Measurements from ENCODE around the gene BPIFB3. TPM values are rescaled to one million over a fixed set of nuclear protein-coding genes. Genes with fewer than 3 reads are reported as not detected.

Gene BPIFB3
- total RNA-seq, 1 donor from 2014 or later = not detected

DNA sequence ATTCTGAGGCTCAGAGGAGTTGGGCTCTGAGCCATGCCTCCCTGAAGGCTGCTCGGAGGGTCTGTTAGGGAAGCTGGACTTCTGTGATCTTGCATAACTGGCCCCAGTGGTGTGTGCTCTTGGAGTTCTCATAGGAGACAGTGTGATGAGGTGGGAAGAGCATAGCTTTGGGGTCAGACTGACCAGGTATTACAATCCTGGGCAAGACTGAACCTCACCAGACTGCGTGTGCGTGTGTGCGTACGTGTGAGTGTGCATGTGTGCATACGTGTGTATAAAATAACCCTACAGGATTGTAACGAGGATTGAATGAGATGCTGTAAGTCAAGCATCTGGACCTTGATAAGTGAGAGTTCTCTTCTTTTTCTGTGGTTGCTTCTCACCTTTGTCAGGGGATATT is 36.2 kb upstream of the BPIFB3 start:
- no peak for DNase-seq (ENCODE audit: low spot score)
- H3K4me3 Mint-ChIP-seq (ENCODE audit: unreplicated experiment) = no peak overlapping the region

DNA sequence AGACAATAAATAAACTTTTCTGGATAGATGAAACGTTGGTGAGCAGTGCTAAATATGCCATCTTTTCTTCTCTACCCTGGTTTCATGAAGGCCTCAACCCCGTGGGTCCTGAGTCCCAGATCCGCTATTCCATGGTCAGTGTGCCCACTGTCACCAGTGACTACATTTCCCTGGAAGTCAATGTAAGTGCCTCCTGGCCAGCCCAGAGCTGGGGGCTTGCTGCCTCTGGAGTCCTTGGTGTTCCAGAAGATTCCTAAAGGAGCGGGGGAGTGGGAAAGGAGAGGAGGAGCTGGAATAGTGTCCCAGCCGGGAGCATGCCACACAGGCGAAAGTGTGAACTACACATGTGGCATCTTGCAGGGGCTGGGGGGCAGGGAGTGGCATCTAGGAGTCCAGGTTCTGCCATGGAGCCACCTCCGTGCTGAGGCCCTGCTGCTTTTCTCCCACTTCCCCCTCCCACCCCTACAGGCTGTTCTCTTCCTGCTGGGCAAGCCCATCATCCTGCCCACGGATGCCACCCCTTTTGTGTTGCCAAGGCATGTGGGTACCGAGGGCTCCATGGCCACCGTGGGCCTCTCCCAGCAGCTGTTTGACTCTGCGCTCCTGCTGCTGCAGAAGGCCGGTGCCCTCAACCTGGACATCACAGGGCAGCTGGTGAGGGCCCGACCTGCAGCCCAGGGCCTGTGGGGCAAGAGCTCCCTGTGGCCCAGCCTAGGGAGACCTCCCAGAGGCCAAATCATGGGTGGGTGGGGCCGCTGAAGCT is 35.4 kb upstream of the BPIFB3 start:
- Mint-ChIP-seq H3K4me1 (ENCODE audit: unreplicated experiment) (no peaks in the 10 kb centered on the region), H3K9me3 (ENCODE audit: unreplicated experiment) (no peaks in the 10 kb centered on the region), H3K27ac (ENCODE audit: unreplicated experiment) (no peak overlapping the region), H3K4me3 (ENCODE audit: unreplicated experiment) (no peak overlapping the region), H3K36me3 (ENCODE audit: low read depth, unreplicated experiment) (no peaks in the 10 kb centered on the region), H3K27me3 (ENCODE audit: unreplicated experiment) (peaks cover 5% of the 10 kb centered on the region)
- TF ChIP-seq, protein P1, sequence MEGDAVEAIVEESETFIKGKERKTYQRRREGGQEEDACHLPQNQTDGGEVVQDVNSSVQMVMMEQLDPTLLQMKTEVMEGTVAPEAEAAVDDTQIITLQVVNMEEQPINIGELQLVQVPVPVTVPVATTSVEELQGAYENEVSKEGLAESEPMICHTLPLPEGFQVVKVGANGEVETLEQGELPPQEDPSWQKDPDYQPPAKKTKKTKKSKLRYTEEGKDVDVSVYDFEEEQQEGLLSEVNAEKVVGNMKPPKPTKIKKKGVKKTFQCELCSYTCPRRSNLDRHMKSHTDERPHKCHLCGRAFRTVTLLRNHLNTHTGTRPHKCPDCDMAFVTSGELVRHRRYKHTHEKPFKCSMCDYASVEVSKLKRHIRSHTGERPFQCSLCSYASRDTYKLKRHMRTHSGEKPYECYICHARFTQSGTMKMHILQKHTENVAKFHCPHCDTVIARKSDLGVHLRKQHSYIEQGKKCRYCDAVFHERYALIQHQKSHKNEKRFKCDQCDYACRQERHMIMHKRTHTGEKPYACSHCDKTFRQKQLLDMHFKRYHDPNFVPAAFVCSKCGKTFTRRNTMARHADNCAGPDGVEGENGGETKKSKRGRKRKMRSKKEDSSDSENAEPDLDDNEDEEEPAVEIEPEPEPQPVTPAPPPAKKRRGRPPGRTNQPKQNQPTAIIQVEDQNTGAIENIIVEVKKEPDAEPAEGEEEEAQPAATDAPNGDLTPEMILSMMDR (IDR thresholded peaks at IDR 0.05; ENCODE audit: unreplicated experiment) = no peak
- DNase-seq (ENCODE audit: low spot score) = no peak

More for the DNA sequence above, 36.2 kb upstream of the BPIFB3 start:
- Mint-ChIP-seq H3K36me3 (ENCODE audit: low read depth, unreplicated experiment) (no peaks in the 10 kb centered on the region), H3K27ac (ENCODE audit: unreplicated experiment) (no peak overlapping the region), H3K4me1 (ENCODE audit: unreplicated experiment) (no peaks in the 10 kb centered on the region), H3K27me3 (ENCODE audit: unreplicated experiment) (peaks cover 5% of the 10 kb centered on the region), H3K9me3 (ENCODE audit: unreplicated experiment) (no peaks in the 10 kb centered on the region)
- TF ChIP-seq, protein P1 (IDR thresholded peaks at IDR 0.05; ENCODE audit: unreplicated experiment) = no peak

GRCh38 chr20:33019465-33020277 is 34.0 kb upstream of the BPIFB3 start:
- no peak for DNase-seq (ENCODE audit: low spot score)
- H3K27me3 Mint-ChIP-seq (ENCODE audit: unreplicated experiment) = peaks cover 5% of the 10 kb centered on the region
- TF ChIP-seq, protein P1 (IDR thresholded peaks at IDR 0.05; ENCODE audit: unreplicated experiment) = no peak
- H3K4me1 Mint-ChIP-seq (ENCODE audit: unreplicated experiment) = no peaks in the 10 kb centered on the region
- no peaks in the 10 kb centered on the region for H3K36me3 Mint-ChIP-seq (ENCODE audit: low read depth, unreplicated experiment)
- no peak overlapping the region for H3K4me3 Mint-ChIP-seq (ENCODE audit: unreplicated experiment)
- no peak overlapping the region for H3K27ac Mint-ChIP-seq (ENCODE audit: unreplicated experiment)
- no peaks in the 10 kb centered on the region for H3K9me3 Mint-ChIP-seq (ENCODE audit: unreplicated experiment)

GRCh38 chr20:33020278-33021161 is 33.2 kb upstream of the BPIFB3 start:
- TF ChIP-seq, protein P1 (IDR thresholded peaks at IDR 0.05; ENCODE audit: unreplicated experiment) = no peak
- no peaks in the 10 kb centered on the region for H3K9me3 Mint-ChIP-seq (ENCODE audit: unreplicated experiment)
- H3K27ac Mint-ChIP-seq (ENCODE audit: unreplicated experiment) = no peak overlapping the region
- no peak overlapping the region for H3K4me3 Mint-ChIP-seq (ENCODE audit: unreplicated experiment)
- no peaks in the 10 kb centered on the region for H3K36me3 Mint-ChIP-seq (ENCODE audit: low read depth, unreplicated experiment)
- H3K27me3 Mint-ChIP-seq (ENCODE audit: unreplicated experiment) = peaks cover 5% of the 10 kb centered on the region
- no peaks in the 10 kb centered on the region for H3K4me1 Mint-ChIP-seq (ENCODE audit: unreplicated experiment)
- DNase-seq (ENCODE audit: low spot score) = no peak

All from endothelial cell (in vitro differentiated cells).